Glomerular endothelial cell (primary cell): Measurements from ENCODE around the gene TMEM184C. TPM values are rescaled to one million over a fixed set of nuclear protein-coding genes. Genes with fewer than 3 reads are reported as not detected.

Experiments
- DNase-seq: peaks from one replicate; pipeline ENCODE4 v3.0.0-alpha.2; 2011; ENCODE audit warnings: low read depth, low spot score; ENCODE audit errors: extremely low read depth
- total RNA-seq: library from RNA; depleted of rRNA; stranded (reverse); fragments of >200 nt; gene quantifications from 2 replicates; pipeline ENCODE4 v1.2.3, GENCODE V29; 2015

Gene TMEM184C
- total RNA-seq, 1 donor from 2014 or later: 20.0 TPM

DNA sequence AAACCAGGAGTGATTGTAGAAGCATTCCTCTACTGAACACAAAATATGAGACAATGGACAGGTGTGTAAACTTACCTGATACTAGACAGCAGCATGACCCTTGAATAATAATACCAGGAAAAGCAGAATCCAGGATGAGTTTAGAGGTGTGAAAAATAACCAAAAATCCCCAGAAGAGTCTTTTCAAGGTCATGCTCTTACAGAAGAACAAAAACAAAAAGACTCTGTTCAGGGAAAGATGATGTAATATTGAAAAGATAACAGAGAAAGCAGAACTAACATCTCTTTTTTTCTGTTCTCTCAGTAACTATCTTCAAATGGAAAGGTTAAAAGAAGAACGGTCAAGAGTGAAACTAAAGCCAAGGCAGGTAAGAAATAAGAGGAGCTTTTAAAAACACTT is 100.7 kb downstream of the TMEM184C start:
- DNase-seq: no peak

Other genes starting within 250 kb of the TMEM184C start
- 9.7 and 26.1 TPM in 2 replicates for gene EDNRA, start 136.3 kb upstream of the TMEM184C start, total RNA-seq
- gene PRMT9, start 66.8 kb downstream of the TMEM184C start, total RNA-seq: 9.5 and 15.9 TPM in 2 replicates
- 16.7 and 27.0 TPM in 2 replicates for gene ARHGAP10, start 114.7 kb downstream of the TMEM184C start, total RNA-seq